ENCODE results near the gene LPP.

The LPP gene

DNA sequence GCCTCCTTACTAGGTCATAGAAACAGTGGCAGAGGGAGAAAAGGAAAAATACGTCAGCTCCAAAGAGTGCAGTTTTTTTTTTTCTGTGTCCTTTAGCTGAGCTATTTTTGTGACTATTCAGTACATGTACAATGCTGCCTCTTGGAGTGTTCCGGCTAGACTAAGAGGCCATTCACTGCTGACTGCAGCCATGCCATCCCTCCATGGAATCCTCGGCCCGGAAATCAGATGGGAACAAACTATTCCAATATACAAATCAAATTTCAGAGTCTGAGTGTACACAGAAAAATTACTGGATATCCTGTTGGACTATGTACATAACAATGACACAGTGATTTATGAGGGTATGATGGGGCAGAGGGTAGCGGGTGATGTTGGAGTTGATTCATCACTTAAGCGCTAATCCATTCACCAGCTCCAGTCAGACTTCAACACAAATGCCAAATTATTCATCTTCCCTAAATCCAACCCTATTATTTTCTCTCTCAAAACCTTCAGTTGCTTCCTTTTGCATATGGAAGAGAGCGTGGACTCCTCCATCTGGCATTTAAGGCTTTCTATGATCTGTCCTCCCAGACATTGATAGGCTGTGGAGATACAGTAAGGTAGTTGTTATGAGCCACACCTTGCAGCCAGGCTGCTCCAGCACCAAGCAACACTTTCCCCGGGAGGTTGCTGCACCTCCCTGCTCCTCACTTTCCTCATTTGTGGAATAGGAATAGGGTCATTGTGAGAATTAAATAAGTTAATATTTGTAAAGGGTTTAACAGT is 109.1 kb downstream of the LPP start:
- Histone ChIP-seq H3K4me2 (ENCODE audit: low read length) (no peak overlapping the region), H3F3A (ENCODE audit: control insufficient read depth, insufficient read depth) (no peaks in the 10 kb centered on the region), H3K27ac (ENCODE audit: low read depth, low read length) (no peak overlapping the region), H3K79me2 (ENCODE audit: control insufficient read depth, low read length) (peaks cover 87% of the 10 kb centered on the region), H3K36me3 (ENCODE audit: control insufficient read depth, low read length) (peaks cover 13% of the 10 kb centered on the region), H4K20me1 (ENCODE audit: control insufficient read depth, insufficient read depth, low read depth, low read length) (no peaks in the 10 kb centered on the region), H3K9me3 (ENCODE audit: control insufficient read depth, insufficient read depth, low read length) (no peaks in the 10 kb centered on the region), H3K27me3 (ENCODE audit: control insufficient read depth, low read length) (no peaks in the 10 kb centered on the region), H3K4me1 (ENCODE audit: control insufficient read depth, low read length) (peaks cover 33% of the 10 kb centered on the region), H3K9me2 (replicated peaks; ENCODE audit: control insufficient read depth, low read length) (no peaks in the 10 kb centered on the region), H3K4me3 (ENCODE audit: low read length) (no peak overlapping the region)
- TF ChIP-seq, protein P1, sequence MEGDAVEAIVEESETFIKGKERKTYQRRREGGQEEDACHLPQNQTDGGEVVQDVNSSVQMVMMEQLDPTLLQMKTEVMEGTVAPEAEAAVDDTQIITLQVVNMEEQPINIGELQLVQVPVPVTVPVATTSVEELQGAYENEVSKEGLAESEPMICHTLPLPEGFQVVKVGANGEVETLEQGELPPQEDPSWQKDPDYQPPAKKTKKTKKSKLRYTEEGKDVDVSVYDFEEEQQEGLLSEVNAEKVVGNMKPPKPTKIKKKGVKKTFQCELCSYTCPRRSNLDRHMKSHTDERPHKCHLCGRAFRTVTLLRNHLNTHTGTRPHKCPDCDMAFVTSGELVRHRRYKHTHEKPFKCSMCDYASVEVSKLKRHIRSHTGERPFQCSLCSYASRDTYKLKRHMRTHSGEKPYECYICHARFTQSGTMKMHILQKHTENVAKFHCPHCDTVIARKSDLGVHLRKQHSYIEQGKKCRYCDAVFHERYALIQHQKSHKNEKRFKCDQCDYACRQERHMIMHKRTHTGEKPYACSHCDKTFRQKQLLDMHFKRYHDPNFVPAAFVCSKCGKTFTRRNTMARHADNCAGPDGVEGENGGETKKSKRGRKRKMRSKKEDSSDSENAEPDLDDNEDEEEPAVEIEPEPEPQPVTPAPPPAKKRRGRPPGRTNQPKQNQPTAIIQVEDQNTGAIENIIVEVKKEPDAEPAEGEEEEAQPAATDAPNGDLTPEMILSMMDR (IDR thresholded peaks at IDR 0.05; ENCODE audit: low read depth, low read length, poor library complexity, severe bottlenecking): no peak
- TF ChIP-seq EZH2phosphoT487 (IDR thresholded peaks at IDR 0.05; ENCODE audit: borderline replicate concordance, low read length): no peak

DNA sequence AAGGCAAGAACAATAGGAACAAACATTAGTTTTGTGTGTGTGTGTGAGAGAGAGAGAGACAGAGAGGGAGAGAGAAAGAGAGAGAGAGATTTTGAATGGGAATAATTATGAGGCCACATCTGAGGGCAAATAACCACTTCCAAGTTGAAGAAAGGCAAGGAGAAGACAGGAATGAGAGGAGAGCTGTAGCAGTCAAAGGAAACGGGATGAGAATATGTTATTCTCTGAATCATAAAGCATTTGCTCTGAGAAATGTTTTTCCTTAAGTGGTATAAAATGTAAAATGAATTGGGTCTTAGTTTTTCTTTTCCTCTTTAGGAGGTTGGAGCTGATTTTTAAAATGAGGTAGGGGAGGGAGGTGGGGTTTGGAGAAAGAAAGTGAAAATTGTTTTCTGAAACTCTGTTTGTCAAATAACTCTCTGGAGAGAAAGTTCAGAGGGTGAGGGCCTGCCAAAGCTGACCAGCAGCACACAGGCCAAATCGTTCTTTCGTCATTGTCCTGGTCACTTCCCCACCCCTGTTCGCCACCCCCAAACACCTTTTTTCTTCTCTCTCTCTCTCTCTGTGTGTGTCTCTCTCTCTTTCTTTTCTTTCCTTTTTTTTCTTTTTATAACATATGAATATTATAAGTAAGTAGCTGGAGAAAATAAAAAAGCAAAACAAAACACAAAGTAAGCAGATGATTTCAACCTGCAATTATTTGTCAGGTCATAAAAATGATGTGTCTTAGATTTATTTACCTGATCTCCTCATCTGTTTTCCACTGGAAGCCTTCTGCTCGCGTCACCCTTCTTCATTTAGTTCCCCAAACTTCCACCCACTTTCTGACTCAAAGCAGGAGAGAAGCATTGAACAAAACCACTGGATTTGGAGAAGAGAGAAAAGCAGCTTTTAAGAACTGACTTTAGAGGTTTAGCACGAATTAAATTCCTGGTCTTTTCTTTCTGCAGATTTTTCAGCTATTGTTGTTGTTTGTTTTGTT is 110.6 kb downstream of the LPP start:
- Histone ChIP-seq H3K9me2 (replicated peaks; ENCODE audit: control insufficient read depth, low read length) (no peaks in the 10 kb centered on the region), H3K4me2 (ENCODE audit: low read length) (no peak overlapping the region), H3K9me3 (ENCODE audit: control insufficient read depth, insufficient read depth, low read length) (no peaks in the 10 kb centered on the region), H3K4me3 (ENCODE audit: low read length) (no peak overlapping the region), H3K4me1 (ENCODE audit: control insufficient read depth, low read length) (peaks cover 47% of the 10 kb centered on the region), H3K27me3 (ENCODE audit: control insufficient read depth, low read length) (no peaks in the 10 kb centered on the region), H3F3A (ENCODE audit: control insufficient read depth, insufficient read depth) (no peaks in the 10 kb centered on the region), H3K36me3 (ENCODE audit: control insufficient read depth, low read length) (peaks cover 10% of the 10 kb centered on the region), H3K27ac (ENCODE audit: low read depth, low read length) (no peak overlapping the region), H4K20me1 (ENCODE audit: control insufficient read depth, insufficient read depth, low read depth, low read length) (no peaks in the 10 kb centered on the region), H3K79me2 (ENCODE audit: control insufficient read depth, low read length) (peaks cover 85% of the 10 kb centered on the region)
- TF ChIP-seq EZH2phosphoT487 (IDR thresholded peaks at IDR 0.05; ENCODE audit: borderline replicate concordance, low read length): no peak
- TF ChIP-seq, protein P1 (IDR thresholded peaks at IDR 0.05; ENCODE audit: low read depth, low read length, poor library complexity, severe bottlenecking): no peak

DNA sequence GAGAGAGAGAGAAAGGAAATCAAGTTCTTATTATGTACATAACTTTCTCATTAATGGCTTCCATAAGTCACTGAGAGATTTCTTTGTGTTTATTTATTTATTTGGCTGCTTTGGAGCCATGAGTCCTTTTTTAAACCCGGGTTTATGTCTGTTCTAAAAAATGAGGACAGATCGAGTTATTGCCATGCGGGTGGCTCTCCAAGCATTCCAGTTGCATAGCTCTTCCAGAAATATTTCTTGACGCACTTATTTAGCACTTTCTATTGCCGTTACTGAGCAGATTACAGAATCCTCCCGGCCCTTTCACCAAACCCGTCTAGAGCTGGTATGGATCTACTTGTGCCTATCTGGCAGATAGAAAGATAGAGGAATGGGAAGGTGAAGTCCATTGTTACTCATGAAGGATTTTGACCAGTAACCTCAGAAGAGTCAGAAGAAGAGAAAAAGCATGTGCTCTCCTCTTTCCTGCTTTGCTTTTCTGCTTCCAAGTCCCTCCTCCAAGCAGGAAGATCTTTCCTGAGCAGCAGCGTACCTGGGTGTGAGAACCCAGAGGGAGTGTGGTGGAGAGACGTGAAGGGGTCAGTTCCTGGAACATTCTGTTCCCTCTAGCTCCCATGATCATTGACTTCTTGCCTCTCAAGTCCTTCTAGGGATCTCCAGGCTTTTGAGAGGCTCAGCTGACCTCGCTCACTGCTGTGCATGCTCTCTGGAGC is 112.8 kb downstream of the LPP start:
- H3K4me1 ChIP-seq (ENCODE audit: control insufficient read depth, low read length): peaks cover 69% of the 10 kb centered on the region
- H3K4me2 ChIP-seq (ENCODE audit: low read length): no peak overlapping the region

More for the DNA sequence above, 112.8 kb downstream of the LPP start:
- Histone ChIP-seq H3K4me3 (ENCODE audit: low read length) (no peak overlapping the region), H3K27me3 (ENCODE audit: control insufficient read depth, low read length) (no peaks in the 10 kb centered on the region), H3K9me3 (ENCODE audit: control insufficient read depth, insufficient read depth, low read length) (no peaks in the 10 kb centered on the region), H3K79me2 (ENCODE audit: control insufficient read depth, low read length) (peaks cover 88% of the 10 kb centered on the region), H3K27ac (ENCODE audit: low read depth, low read length) (no peak overlapping the region), H3F3A (ENCODE audit: control insufficient read depth, insufficient read depth) (0 out of 2 replicates have a peak, but pooled peaks cover 2% of the 10 kb centered on the region), H3K9me2 (replicated peaks; ENCODE audit: control insufficient read depth, low read length) (no peaks in the 10 kb centered on the region), H3K36me3 (ENCODE audit: control insufficient read depth, low read length) (peaks cover 22% of the 10 kb centered on the region), H4K20me1 (ENCODE audit: control insufficient read depth, insufficient read depth, low read depth, low read length) (0 out of 2 replicates have a peak, but pooled peaks cover 4% of the 10 kb centered on the region)
- TF ChIP-seq, protein P1 (IDR thresholded peaks at IDR 0.05; ENCODE audit: low read depth, low read length, poor library complexity, severe bottlenecking): no peak
- TF ChIP-seq EZH2phosphoT487 (IDR thresholded peaks at IDR 0.05; ENCODE audit: borderline replicate concordance, low read length): no peak
